Measurements from ENCODE around the gene AP3B1.

DNA sequence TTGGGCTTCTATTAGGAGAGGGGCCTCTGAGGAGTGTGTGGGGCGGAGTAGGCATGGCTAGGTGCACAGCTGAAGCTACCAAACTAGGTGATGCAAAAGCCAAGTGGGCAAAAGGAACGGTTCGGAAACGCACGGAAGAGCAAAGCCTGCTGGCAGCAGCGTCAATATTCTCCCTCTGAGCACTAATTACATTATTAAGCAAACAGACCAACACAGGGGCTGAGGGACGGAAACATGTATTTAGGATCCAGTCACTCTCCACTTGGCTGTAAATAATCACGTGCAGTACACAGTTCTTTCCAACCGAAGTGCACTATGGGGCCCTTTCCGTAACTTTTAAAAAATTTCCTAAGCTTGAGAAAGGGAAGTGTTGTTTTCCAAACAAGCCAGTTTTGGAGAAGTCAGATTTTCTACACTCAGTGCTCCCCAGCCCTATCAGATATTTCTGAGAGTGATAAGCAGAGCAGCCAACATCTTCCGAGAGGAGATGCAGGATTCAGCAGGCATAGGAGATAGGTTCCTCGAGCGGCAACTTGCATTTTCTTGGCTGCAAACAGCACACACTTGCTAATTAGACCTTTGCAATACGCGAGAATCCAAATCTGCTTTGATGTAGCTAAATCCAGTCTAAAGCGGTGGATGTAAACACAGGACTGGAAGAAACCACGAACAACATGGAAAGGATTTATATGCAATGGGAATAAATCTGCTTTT lies 301.2 kb downstream of the AP3B1 start:
- TF ChIP-seq, protein P1, sequence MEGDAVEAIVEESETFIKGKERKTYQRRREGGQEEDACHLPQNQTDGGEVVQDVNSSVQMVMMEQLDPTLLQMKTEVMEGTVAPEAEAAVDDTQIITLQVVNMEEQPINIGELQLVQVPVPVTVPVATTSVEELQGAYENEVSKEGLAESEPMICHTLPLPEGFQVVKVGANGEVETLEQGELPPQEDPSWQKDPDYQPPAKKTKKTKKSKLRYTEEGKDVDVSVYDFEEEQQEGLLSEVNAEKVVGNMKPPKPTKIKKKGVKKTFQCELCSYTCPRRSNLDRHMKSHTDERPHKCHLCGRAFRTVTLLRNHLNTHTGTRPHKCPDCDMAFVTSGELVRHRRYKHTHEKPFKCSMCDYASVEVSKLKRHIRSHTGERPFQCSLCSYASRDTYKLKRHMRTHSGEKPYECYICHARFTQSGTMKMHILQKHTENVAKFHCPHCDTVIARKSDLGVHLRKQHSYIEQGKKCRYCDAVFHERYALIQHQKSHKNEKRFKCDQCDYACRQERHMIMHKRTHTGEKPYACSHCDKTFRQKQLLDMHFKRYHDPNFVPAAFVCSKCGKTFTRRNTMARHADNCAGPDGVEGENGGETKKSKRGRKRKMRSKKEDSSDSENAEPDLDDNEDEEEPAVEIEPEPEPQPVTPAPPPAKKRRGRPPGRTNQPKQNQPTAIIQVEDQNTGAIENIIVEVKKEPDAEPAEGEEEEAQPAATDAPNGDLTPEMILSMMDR (IDR thresholded peaks at IDR 0.05; ENCODE audit: insufficient read depth, low read length, poor library complexity, severe bottlenecking), result no peak
- TF ChIP-seq EZH2phosphoT487 (conservative IDR thresholded peaks at IDR 0.05; ENCODE audit: low read length), result no peak

Data from SU-DHL-6 (cell line).